Esophagus muscularis mucosa (tissue), 4 donors: ENCODE measurements around the gene TEAD1.

ENCODE experiments used
- EP300 ChIP-seq: sonication (generic); formaldehyde crosslinking; IDR thresholded peaks from one replicate; pipeline ENCODE4 v1.6.1; 2017; ENCODE audit warnings: antibody characterized with exemption
- POLR2A ChIP-seq: fragments of 450-650 bp; IDR thresholded peaks from one replicate; pipeline ENCODE4 v1.6.1; 2017; ENCODE audit warnings: antibody characterized with exemption, moderate library complexity, mild to moderate bottlenecking, low read depth
- TF ChIP-seq, protein P1 (sequence below), 3 experiments: fragments of 200-600 bp in 2 of 3; fragments of 450-650 bp in 1 of 3; sonication (generic) in 2 of 3; IDR thresholded peaks; one replicate each; pipeline ENCODE4 v1.5.1; 2017 to 2019; ENCODE audit warnings: antibody characterized with exemption in 3 of 3, mild to moderate bottlenecking in 2 of 3, moderate library complexity in 1 of 3

DNA sequence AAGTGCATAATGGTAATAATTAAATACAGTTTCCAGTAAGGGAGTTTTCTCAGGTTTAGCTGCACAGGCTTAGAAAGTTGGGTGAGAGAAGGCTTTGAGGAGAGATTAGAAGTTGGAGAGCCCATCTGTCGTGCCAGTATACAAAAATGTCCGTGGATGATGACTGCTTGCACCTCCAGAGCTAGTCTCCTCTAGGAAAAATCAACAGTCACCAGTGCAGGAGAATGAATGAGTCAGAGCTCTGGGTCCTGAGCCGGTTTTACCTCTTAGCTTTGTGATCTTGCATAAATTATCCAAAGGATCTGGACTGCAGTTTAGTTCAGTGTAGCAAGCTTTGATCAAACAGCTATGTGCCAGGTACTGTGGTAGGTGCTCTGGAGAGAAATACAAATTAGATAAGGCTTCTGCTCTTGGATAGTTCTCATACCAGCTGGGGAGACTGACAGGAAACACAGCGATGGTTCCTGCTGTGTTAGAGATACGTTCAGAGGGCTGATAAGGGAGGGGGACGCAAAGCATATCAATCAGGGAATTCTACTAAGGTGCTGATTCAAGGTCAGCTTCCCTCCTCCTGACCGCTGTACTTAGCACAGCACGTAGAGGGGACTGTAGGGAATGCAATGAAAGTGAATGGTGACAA, 125.9 kb downstream of the TEAD1 start:
- TF ChIP-seq, protein P1, sequence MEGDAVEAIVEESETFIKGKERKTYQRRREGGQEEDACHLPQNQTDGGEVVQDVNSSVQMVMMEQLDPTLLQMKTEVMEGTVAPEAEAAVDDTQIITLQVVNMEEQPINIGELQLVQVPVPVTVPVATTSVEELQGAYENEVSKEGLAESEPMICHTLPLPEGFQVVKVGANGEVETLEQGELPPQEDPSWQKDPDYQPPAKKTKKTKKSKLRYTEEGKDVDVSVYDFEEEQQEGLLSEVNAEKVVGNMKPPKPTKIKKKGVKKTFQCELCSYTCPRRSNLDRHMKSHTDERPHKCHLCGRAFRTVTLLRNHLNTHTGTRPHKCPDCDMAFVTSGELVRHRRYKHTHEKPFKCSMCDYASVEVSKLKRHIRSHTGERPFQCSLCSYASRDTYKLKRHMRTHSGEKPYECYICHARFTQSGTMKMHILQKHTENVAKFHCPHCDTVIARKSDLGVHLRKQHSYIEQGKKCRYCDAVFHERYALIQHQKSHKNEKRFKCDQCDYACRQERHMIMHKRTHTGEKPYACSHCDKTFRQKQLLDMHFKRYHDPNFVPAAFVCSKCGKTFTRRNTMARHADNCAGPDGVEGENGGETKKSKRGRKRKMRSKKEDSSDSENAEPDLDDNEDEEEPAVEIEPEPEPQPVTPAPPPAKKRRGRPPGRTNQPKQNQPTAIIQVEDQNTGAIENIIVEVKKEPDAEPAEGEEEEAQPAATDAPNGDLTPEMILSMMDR (IDR thresholded peaks at IDR 0.05), result no peak
- TF ChIP-seq POLR2A, result no peak
- TF ChIP-seq EP300, result no peak
